ENCODE measurements around the gene URAD. TPM values are rescaled to one million over a fixed set of nuclear protein-coding genes. Genes with fewer than 3 reads are reported as not detected.
"Not testable (repeated sequence)": the region's sequence is repeated elsewhere in the genome, so short reads cannot be mapped to it uniquely, and the experiment has no call there.

The URAD gene
- total RNA-seq, 1 donor from 2014 or later: not detected

- ATAC-seq (no peak), DNase-seq (no peak)
- H3K4me3 ChIP-seq: no peak overlapping the region
- intact Hi-C loops (cut with DNase I): no loop called here
- peaks cover 11% of the 10 kb centered on the region for H3K27me3 ChIP-seq
- no peaks in the 10 kb centered on the region for H3K4me1 ChIP-seq
- TF ChIP-seq, protein P1, sequence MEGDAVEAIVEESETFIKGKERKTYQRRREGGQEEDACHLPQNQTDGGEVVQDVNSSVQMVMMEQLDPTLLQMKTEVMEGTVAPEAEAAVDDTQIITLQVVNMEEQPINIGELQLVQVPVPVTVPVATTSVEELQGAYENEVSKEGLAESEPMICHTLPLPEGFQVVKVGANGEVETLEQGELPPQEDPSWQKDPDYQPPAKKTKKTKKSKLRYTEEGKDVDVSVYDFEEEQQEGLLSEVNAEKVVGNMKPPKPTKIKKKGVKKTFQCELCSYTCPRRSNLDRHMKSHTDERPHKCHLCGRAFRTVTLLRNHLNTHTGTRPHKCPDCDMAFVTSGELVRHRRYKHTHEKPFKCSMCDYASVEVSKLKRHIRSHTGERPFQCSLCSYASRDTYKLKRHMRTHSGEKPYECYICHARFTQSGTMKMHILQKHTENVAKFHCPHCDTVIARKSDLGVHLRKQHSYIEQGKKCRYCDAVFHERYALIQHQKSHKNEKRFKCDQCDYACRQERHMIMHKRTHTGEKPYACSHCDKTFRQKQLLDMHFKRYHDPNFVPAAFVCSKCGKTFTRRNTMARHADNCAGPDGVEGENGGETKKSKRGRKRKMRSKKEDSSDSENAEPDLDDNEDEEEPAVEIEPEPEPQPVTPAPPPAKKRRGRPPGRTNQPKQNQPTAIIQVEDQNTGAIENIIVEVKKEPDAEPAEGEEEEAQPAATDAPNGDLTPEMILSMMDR (IDR thresholded peaks at IDR 0.05): no peak
- H3K9me3 ChIP-seq: no peaks in the 10 kb centered on the region
- no peaks in the 10 kb centered on the region for H3K36me3 ChIP-seq
- no peak overlapping the region for H3K27ac ChIP-seq
Measured at GRCh38 chr13:28014301-28014700, 25.8 kb upstream of the URAD start.

- no peaks in the 10 kb centered on the region for H3K36me3 ChIP-seq
- DNase-seq (no peak), ATAC-seq (no peak)
- H3K4me1 ChIP-seq: no peaks in the 10 kb centered on the region
- no peak overlapping the region for H3K4me3 ChIP-seq
- intact Hi-C loops (cut with DNase I): no loop called here
- H3K27me3 ChIP-seq: peaks cover 11% of the 10 kb centered on the region
- no peak overlapping the region for H3K27ac ChIP-seq
- TF ChIP-seq, protein P1 (IDR thresholded peaks at IDR 0.05): no peak
- H3K9me3 ChIP-seq: no peaks in the 10 kb centered on the region
Measured at GRCh38 chr13:28013482-28013881, 25.0 kb upstream of the URAD start.

DNA sequence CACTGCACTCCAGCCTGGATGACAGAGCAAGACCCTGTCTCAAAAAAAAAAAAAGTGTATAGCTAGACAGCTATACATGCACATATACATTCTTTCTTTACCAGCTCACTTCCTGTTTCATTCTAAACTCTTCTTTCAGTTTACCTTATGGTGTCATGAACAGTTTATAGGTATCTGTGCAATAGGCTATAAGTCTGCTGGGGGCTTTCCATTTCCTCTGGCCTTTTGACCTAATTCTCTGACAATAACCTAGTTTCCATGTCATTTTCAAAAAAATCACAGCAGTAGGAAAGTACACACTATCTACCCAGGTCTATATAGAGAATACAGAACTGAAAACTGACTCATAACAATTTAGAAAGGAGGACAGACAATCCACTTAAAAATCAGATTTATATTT is 24.4 kb upstream of the URAD start:
- ATAC-seq: no peak
- no peak for DNase-seq
- Histone ChIP-seq H3K9me3 (no peaks in the 10 kb centered on the region), H3K27ac (no peak overlapping the region), H3K4me3 (no peak overlapping the region), H3K36me3 (no peaks in the 10 kb centered on the region), H3K27me3 (peaks cover 11% of the 10 kb centered on the region), H3K4me1 (no peaks in the 10 kb centered on the region)
- TF ChIP-seq, protein P1 (IDR thresholded peaks at IDR 0.05): no peak
- intact Hi-C loops (cut with DNase I): no loop called here

DNA sequence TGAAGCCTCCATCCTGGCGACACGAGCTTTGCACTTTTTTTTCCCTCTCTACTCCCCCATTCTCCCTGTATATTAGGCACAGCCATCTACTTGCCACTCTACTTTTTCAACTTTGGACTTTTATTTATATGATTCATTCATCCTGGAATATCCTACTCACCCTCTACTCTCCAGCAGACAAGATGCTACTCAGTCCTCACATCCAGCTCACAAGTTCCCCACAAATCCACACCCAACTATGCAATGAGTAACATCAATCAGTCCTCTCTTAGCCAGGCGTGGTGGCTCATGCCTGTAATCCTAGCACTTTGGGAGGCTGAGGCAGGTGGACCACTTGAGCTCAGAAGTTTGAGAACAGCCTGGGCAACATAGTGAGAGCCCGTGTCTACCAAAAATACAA is 23.9 kb upstream of the URAD start:
- Histone ChIP-seq H3K4me1 (no peaks in the 10 kb centered on the region), H3K27ac (no peak overlapping the region), H3K9me3 (no peaks in the 10 kb centered on the region), H3K4me3 (no peak overlapping the region), H3K27me3 (peaks cover 11% of the 10 kb centered on the region), H3K36me3 (no peaks in the 10 kb centered on the region)
- no peak for DNase-seq
- TF ChIP-seq, protein P1 (IDR thresholded peaks at IDR 0.05): no peak
- intact Hi-C loops (cut with DNase I): no loop called here
- ATAC-seq: no peak

DNA sequence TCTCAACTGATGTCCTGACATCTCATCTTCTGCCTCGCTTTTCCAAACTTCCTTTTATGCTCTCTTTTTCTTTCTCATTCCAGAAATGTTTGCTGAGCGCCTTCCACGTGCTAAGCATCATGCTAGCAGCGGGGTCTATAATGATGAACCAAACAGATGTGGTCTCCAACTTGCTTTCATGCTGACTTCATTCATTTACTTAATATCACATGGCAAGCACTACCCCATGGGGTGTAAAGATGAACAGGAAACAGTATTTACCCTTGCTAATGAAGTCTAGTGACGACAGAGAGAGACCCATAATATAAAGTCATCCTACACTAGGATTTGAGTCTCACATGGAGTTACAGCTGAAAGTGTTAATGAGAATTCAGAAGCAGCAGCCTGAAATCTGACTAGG is 21.6 kb upstream of the URAD start:
- no peak for ATAC-seq

GRCh38 chr13:28005016-28005415 is 16.5 kb upstream of the URAD start:
- H3K27ac ChIP-seq; H3K4me3 ChIP-seq; ATAC-seq; H3K9me3 ChIP-seq; DNase-seq; intact Hi-C loops (cut with DNase I); H3K36me3 ChIP-seq; H3K4me1 ChIP-seq; H3K27me3 ChIP-seq: not testable (repeated sequence)

More for the DNA sequence above, 21.6 kb upstream of the URAD start:
- H3K4me1 ChIP-seq: no peaks in the 10 kb centered on the region
- H3K36me3 ChIP-seq: no peaks in the 10 kb centered on the region
- no peak overlapping the region for H3K27ac ChIP-seq
- intact Hi-C loops (cut with DNase I): no loop called here
- H3K27me3 ChIP-seq: peaks cover 11% of the 10 kb centered on the region
- H3K4me3 ChIP-seq: no peak overlapping the region
- TF ChIP-seq, protein P1 (IDR thresholded peaks at IDR 0.05): no peak
- no peaks in the 10 kb centered on the region for H3K9me3 ChIP-seq
- DNase-seq: no peak
